ENCODE results near the gene ROBO1.

Gene ROBO1

DNA sequence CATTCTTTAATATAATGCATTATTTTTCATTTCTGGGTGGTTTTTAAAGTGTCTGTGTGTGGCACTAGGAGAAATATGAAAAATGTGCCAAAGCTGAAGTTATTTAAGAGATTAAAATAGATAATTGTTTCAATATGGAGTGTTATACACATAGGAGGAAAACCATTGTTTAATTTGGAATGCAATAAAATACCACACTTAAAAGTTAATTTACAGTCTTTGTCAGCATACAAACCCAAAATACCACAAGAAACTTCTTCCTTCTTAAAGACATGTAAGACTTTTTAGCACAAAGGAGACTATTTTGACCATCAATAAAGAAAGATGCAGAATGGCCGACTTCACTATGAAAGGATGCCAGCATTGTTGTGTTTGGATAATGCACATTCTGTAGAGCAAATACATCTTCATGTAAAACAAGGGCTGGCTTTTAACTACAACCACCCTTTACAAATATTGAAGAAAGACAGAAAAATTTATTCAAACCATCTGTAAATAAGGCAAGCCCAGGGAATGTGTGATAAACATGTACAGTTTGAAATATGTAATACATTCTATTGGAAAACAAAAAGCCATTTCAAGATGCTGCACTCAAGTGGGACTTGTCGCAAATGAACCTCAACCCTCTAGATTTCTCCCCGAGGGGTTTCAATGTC lies 1146.6 kb downstream of the ROBO1 start:
- no peak for DNase-seq (ENCODE audit: low spot score)

- no peak for DNase-seq (ENCODE audit: low spot score)
These were observed 1153.3 kb downstream of the ROBO1 start for GRCh38 chr3:78614486-78614885.

GRCh38 chr3:78613421-78613879 lies 1154.3 kb downstream of the ROBO1 start:
- no peak for DNase-seq (ENCODE audit: low spot score)

- DNase-seq (ENCODE audit: low spot score), result no peak
These were observed 1156.5 kb downstream of the ROBO1 start for GRCh38 chr3:78611278-78611677.

GRCh38 chr3:78610462-78611125 lies 1157.2 kb downstream of the ROBO1 start:
- no peak for DNase-seq (ENCODE audit: low spot score)

DNA sequence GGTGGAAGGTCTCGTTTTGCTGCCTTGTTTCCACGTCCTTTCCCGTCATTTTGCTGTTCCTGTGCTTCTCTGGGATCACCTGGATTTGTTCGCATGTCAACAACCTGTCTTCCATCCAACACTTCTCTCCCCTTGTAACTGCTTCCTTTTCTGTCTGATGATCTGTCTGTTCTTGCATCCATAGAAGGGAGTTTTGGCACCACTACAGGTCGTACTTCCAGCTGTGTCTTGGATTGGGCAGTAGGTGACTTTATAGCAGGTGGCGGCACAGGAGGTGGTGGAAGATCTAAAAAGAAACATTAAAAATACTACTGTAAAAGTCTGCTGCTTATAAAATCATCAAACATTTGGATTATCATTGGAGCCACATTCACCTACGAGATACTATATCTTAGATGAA lies 1161.0 kb downstream of the ROBO1 start:
- no peak for DNase-seq (ENCODE audit: low spot score)

- DNase-seq (ENCODE audit: low spot score), result no peak
These were observed 1162.6 kb downstream of the ROBO1 start for GRCh38 chr3:78605178-78605577.

- peak; percentile 60 for DNase-seq (ENCODE audit: low spot score)
These were observed 1163.5 kb downstream of the ROBO1 start for GRCh38 chr3:78604341-78604740.

DNA sequence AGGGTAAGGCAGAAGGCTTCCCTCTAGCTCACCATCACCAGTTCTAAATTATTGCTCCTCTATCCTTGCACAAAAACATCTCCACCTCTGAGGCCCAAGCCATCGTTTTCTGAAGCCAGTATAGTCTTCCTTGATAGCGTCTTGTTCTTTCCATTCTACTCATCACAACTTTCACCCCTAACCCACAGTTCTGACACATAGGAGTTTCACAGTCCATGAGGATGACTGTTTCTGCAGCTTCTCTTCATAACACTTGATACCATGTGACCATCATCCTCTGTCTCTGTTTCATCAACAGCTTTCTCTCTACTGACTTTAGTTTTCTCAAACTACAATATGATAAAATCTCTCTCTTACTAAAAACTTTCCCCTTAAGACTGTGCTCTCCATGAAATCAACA lies 1166.5 kb downstream of the ROBO1 start:
- no peak for DNase-seq (ENCODE audit: low spot score)

DNA sequence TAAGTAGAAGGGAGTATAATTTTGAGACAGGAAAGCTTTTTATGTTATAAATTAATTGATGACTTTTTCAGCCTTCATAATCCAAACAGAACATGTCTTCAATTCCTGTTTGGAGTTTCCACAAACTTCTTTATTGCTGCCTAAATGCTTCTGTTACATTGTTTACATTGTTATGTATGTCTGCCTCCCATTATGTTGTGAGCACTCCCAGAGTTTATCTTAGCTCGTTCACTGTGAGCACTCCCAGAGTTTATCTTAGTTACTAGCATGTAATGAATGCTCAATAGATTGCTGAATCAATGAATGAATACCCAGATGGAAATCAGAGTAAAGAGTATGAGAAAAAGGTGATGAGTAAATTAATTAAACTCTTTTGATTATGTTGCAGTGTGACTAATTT lies 1178.0 kb downstream of the ROBO1 start:
- no peak for DNase-seq (ENCODE audit: low spot score)

DNA sequence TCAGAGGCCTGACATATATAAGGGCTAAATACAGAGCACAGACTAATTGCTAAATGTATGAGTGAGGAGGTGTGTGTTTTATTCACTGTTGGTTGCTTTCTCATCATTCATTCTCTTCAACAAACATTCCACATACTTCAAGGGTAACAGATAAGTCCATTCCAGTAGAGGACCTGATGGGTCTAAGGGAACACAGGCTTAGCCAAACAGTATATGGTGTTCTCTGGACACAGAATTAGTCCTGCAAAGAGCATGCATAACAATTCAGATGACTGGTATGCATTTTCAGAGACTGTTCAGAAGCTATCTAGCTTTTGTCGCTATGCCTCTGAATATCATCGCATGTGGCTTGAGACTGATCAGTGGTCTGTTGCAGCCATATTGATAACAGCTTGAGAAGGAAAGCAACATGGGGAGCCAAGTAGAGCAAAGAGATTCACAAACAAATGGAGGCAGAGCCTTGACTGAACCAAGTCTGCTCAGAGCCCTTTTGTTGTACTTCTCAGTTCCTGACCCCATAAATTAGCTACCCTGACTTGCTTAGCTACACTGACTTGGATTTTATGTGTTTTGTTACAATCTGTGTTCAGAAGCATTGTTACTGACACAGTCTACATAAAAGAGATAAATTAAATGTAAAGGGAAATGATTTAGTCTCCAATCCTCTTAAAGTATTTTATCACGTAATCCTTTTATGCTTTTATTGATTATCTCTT lies 1178.7 kb downstream of the ROBO1 start:
- no peak for DNase-seq (ENCODE audit: low spot score)

DNA sequence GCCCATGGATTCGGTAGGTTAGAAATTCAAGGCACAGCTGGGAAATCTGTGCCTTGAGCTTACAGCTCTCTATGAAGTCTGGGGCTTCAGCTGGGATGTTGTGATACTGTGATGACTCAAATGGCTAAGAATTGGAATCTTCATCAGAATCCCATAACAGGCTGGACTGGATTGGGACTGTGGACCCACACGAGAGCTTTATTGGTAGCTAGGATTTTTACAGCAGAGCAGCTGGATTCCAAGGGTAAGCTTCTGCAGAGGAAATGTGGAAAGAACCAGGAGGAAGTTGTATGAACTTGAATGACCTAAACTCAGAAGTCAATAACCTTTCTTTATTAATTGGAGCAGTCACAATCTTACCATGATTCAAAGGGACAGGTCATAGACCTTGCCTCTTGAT lies 1187.1 kb downstream of the ROBO1 start:
- DNase-seq (ENCODE audit: low spot score), result no peak

- no peak for DNase-seq (ENCODE audit: low spot score)
These were observed 1196.3 kb downstream of the ROBO1 start for GRCh38 chr3:78571486-78571885.

DNA sequence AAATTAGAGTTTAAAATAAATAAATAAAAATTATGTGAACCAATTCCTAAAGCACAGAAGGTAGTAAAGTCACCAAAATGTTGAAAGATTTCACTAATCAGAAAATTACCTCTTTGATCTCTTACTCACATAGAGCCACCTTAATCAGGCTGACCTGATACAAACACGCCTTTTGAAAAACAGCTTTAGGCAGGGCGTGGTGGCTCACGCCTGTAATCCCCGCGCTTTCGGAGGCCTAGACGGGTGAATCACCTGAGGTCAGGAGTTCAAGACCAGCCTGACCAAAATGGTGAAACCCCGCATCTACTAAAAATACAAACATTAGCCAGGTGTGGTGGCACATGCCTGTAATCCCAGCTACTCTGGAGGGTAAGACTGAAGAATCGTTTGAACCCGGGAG lies 1197.3 kb downstream of the ROBO1 start:
- DNase-seq (ENCODE audit: low spot score), result no peak

DNA sequence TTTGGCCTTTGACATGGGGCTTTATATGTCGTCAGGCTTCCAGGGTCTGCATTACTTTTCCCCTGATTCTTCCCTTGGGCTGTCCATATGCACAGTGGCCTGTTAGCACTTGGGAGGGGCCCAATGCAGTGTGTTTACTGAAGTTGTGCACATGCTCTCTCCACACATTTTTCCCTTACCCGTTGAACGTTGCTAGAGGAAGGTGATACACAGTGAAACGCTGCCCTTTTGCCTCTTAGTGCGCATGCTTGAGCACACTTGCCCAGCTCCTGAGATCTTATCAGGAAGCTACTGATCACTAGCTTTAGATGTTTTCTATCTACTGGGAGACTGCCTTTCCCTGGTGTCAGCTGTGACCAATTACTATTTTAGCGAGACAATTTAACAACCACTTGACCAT lies 1198.0 kb downstream of the ROBO1 start:
- no peak for DNase-seq (ENCODE audit: low spot score)

DNA sequence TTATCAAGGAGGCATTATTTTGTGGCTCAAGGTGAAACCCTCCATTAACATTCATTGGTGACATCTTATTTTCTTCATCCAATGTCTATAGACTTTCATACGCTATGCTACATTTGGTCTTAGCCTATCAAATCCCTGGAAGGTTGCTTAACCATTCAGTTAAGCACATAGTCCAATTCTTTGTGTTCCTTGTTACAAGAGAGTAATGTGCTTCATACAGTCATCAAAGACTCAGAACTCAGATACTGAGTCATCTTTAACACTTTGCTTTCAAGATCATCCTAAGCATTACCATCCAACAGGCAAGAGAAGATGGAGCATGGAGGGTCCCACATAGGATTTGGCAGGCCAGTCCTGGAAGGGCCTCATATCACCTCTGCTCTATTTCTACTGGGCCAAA lies 1202.1 kb downstream of the ROBO1 start:
- no peak for DNase-seq (ENCODE audit: low spot score)

DNA sequence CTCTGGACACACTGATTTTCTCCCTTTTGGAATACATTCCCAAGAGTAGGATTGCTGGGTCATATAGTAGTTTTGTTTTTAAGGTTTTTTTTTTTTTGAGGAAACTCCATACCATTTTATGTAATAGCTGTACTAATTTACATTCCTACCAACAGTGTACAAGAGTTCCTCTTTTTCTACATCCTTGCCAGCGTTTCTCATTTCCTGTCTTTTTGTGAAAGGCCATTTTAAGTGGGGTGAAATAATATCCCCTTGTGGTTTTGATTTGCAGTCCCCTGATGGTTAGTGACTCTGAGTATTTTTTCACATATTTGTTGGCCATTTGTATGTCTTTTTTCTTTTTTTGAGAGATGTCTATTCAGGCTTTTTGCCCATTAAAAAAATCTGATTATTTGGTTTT lies 1205.5 kb downstream of the ROBO1 start:
- no peak for DNase-seq (ENCODE audit: low spot score)
